Endothelial cell of umbilical vein (primary cell): ENCODE measurements around the gene KIF5C. TPM values are rescaled to one million over a fixed set of nuclear protein-coding genes. Genes with fewer than 3 reads are reported as not detected.

Source experiments
- BruUV-seq: library from RNA; stranded (reverse); fragments of 400-500 nt; replicated peaks from 2 replicates; lab custom pipeline; 2021; lab: Mats Ljungman, UMichigan
- CTCF ChIA-PET: fragments of 300-600, 350-600 bp; sonication (Branson Sonifier 250); formaldehyde crosslinking; loops from one replicate; lab custom pipeline; 2021; ENCODE audit warnings: antibody characterized with exemption, inconsistent platforms; lab: Charles Lee
- POLR2A ChIA-PET: fragments of 300-600, 350-600 bp; sonication (Branson Sonifier 250); formaldehyde crosslinking; loops from one replicate; lab custom pipeline; 2021; ENCODE audit warnings: antibody characterized with exemption, inconsistent platforms; lab: Charles Lee
- DNase-seq: peaks from one replicate; pipeline ENCODE4 v3.0.0-alpha.2; 2011; ENCODE audit warnings: low read depth, low spot score
- FAIRE-seq: peaks from 2 replicates; lab custom pipeline; 2011; peaks lifted over from hg19 to GRCh38; lab: Jason Lieb, UNC
- H2AFZ ChIP-seq: 2 replicates; pipeline ENCODE4 v1.6.0; 2012; ENCODE audit warnings: low read depth, low read length, control low read depth, inconsistent platforms
- H3K27ac ChIP-seq: 2 replicates; pipeline ENCODE4 v1.5.1; 2011; ENCODE audit warnings: low read depth, mild to moderate bottlenecking, control low read depth, low read length, moderate library complexity; ENCODE audit not compliant: insufficient read depth
- H3K27me3 ChIP-seq, 2 experiments: 2 replicates each; pipeline versions ENCODE4 v1.6.0 to v1.6.1; 2011; ENCODE audit warnings: low read length in 2 of 2, mixed read lengths in 1 of 2; ENCODE audit not compliant: control insufficient read depth in 2 of 2, insufficient read depth in 2 of 2
- H3K36me3 ChIP-seq, 2 experiments: 2 replicates in 1 of 2; 3 replicates in 1 of 2; pipeline ENCODE4 v1.5.1; 2011; ENCODE audit warnings: low read length in 2 of 2, mild to moderate bottlenecking in 1 of 2, moderate library complexity in 1 of 2; ENCODE audit not compliant: control insufficient read depth in 2 of 2, insufficient read depth in 2 of 2; ENCODE audit errors: extremely low read depth in 1 of 2
- H3K4me1 ChIP-seq: 3 replicates; pipeline ENCODE4 v1.5.1; 2011; ENCODE audit warnings: mild to moderate bottlenecking, low read length; ENCODE audit not compliant: control insufficient read depth, insufficient read depth; ENCODE audit errors: extremely low read depth
- H3K4me2 ChIP-seq: 2 replicates; pipeline ENCODE4 v1.6.1; 2011; ENCODE audit warnings: low read length, control low read depth, mixed read lengths; ENCODE audit not compliant: insufficient read depth
- H3K4me3 ChIP-seq, 3 experiments: fragments of 200-600 bp in 1 of 3; sonication (generic), shearing (Covaris generic) in 1 of 3; replicated peaks in 1 of 3; 2 replicates each; pipeline ENCODE4 v1.5.1; 2011 to 2016; ENCODE audit warnings: control low read depth in 3 of 3, low read length in 3 of 3, mild to moderate bottlenecking in 2 of 3, inconsistent platforms in 1 of 3, low read depth in 1 of 3, moderate library complexity in 1 of 3; ENCODE audit not compliant: insufficient read depth in 1 of 3
- H3K79me2 ChIP-seq: 2 replicates; pipeline ENCODE4 v1.6.0; 2012; ENCODE audit warnings: low read length, inconsistent platforms; ENCODE audit not compliant: control insufficient read depth, insufficient read depth
- H3K9ac ChIP-seq: replicated peaks from 2 replicates; pipeline ENCODE3; 2011; ENCODE audit warnings: low read length, control low read depth; ENCODE audit not compliant: insufficient read depth; ENCODE audit errors: extremely low read depth
- H3K9me1 ChIP-seq: replicated peaks from 3 replicates; pipeline ENCODE4 v1.6.0; 2011; ENCODE audit warnings: mild to moderate bottlenecking, low read length; ENCODE audit not compliant: control insufficient read depth, insufficient read depth; ENCODE audit errors: extremely low read depth
- H3K9me3 ChIP-seq: replicated peaks from 2 replicates; pipeline ENCODE4 v1.5.1; 2012; ENCODE audit warnings: low read length, inconsistent platforms; ENCODE audit not compliant: control insufficient read depth, insufficient read depth
- H4K20me1 ChIP-seq: replicated peaks from 2 replicates; pipeline ENCODE3; 2011; ENCODE audit warnings: mild to moderate bottlenecking, low read length; ENCODE audit not compliant: control insufficient read depth, insufficient read depth; ENCODE audit errors: extremely low read depth
- CTCF ChIP-seq, 2 donors: IDR thresholded peaks; 1 replicate in 1 of 2; 2 replicates in 1 of 2; pipeline ENCODE4 v1.5.1; 2011; ENCODE audit warnings: low read length in 2 of 2, mild to moderate bottlenecking in 2 of 2, moderate library complexity in 2 of 2, control low read depth in 1 of 2, inconsistent platforms in 1 of 2, low read depth in 1 of 2; ENCODE audit not compliant: insufficient read depth in 1 of 2; ENCODE audit errors: extremely low read depth in 1 of 2
- EZH2 ChIP-seq: IDR thresholded peaks from 2 replicates; pipeline ENCODE4 v1.6.1; 2012; ENCODE audit warnings: borderline replicate concordance, low read depth, mild to moderate bottlenecking, moderate library complexity, low read length, inconsistent platforms; ENCODE audit not compliant: severe bottlenecking
- FOS ChIP-seq: IDR thresholded peaks from 2 replicates; pipeline ENCODE4 v1.6.1; 2011; ENCODE audit warnings: mild to moderate bottlenecking, low read length, moderate library complexity, borderline replicate concordance; ENCODE audit not compliant: insufficient read depth
- GATA2 ChIP-seq: IDR thresholded peaks from 2 replicates; pipeline ENCODE4 v1.7.0; 2011; ENCODE audit warnings: low read depth, mild to moderate bottlenecking, moderate library complexity, mixed read lengths, low read length; ENCODE audit not compliant: insufficient read length, insufficient read depth
- JUN ChIP-seq: IDR thresholded peaks from 2 replicates; pipeline ENCODE4 v1.6.1; 2011; ENCODE audit warnings: borderline replicate concordance, low read depth; ENCODE audit not compliant: insufficient read length, insufficient read depth
- MAX ChIP-seq: IDR thresholded peaks from 2 replicates; pipeline ENCODE4 v1.6.1; 2011; ENCODE audit not compliant: insufficient read depth, insufficient read length
- MYC ChIP-seq: IDR thresholded peaks from one replicate; pipeline ENCODE4 v1.6.1; 2011; ENCODE audit warnings: mild to moderate bottlenecking, low read depth, low read length
- POLR2A ChIP-seq: IDR thresholded peaks from 2 replicates; pipeline ENCODE4 v1.6.1; 2012; ENCODE audit warnings: low read depth, mild to moderate bottlenecking, control low read depth, low read length
- dilution Hi-C: fragments of 300-500 bp; cut with MboI; formaldehyde crosslinking; loops from one replicate; pipeline ENCODE4 v1.15.0; 2019; ENCODE audit warnings: low sequenced_read_pairs; ENCODE audit not compliant: extremely low pct_ligation_motif_present
- intact Hi-C: fragments of 100-400 bp; cut with micrococcal nuclease; formaldehyde crosslinking; loops from one replicate; pipeline ENCODE4 v1.10.0; 2022
- polyA plus RNA-seq, 4 experiments: library from polyadenylated mRNA; depleted of rRNA in 3 of 4; stranded (reverse) in 3 of 4; unstranded in 1 of 4; fragments of >200 nt; gene quantifications; 2 replicates each; pipeline versions ENCODE4 v1.2.1 to v1.2.3, GENCODE V29; 2011 to 2012; ENCODE audit warnings: missing spikeins in 1 of 4
- total RNA-seq: library from RNA; stranded (reverse); gene quantifications from 2 replicates; pipeline ENCODE4 v1.2.3, GENCODE V29; 2021

Gene KIF5C
- total and polyA plus RNA-seq, 2 donors (not counting 3 experiments of a cell fraction or from before 2014, with no cell fraction given), result 0.01 to 0.55 TPM

GRCh38 chr2:149057401-149057800 is 182.4 kb downstream of the KIF5C start:
- dilution Hi-C loops, result no loop called here
- CTCF ChIA-PET, result no interaction called here
- no peak for TF ChIP-seq FOS
- TF ChIP-seq CTCF (IDR thresholded peaks at IDR 0.05; ENCODE audit: extremely low read depth in 1 of 2, insufficient read depth in 1 of 2, low read depth in 1 of 2, low read length in 2 of 2), result no peak
- TF ChIP-seq MYC, result no peak
- TF ChIP-seq GATA2, result no peak
- no peak for TF ChIP-seq EZH2
- no peak for TF ChIP-seq MAX
- TF ChIP-seq JUN, result no peak
- no peak for TF ChIP-seq POLR2A

More at GRCh38 chr2:149057401-149057800, 182.4 kb downstream of the KIF5C start:
- peaks cover 0 to 3% of the 10 kb centered on the region in 2 experiments for H3K27me3 ChIP-seq
- H2AFZ ChIP-seq, result no peak overlapping the region
- intact Hi-C loops, result no loop called here
- no peaks in the 10 kb centered on the region for H3K9me3 ChIP-seq
- no peak overlapping the region for H3K4me3 ChIP-seq
- BruUV-seq, result no TSS peak
- no peak overlapping the region for H3K27ac ChIP-seq
- POLR2A ChIA-PET, result no interaction called here
- H3K9me1 ChIP-seq, result no peaks in the 10 kb centered on the region
- H3K4me1 ChIP-seq, result no peaks in the 10 kb centered on the region
- H3K9ac ChIP-seq, result no peak overlapping the region
- no peaks in the 10 kb centered on the region for H4K20me1 ChIP-seq
- no peaks in the 10 kb centered on the region for H3K79me2 ChIP-seq
- no peaks in the 10 kb centered on the region for H3K36me3 ChIP-seq
- H3K4me2 ChIP-seq, result no peak overlapping the region
- DNase-seq, result no peak
- FAIRE-seq, result no peak
